ENCODE measurements around the gene C19orf81. TPM values are rescaled to one million over a fixed set of nuclear protein-coding genes. Genes with fewer than 3 reads are reported as not detected.

The C19orf81 gene
- total RNA-seq, 4 donors from 2014 or later = not detected

DNA sequence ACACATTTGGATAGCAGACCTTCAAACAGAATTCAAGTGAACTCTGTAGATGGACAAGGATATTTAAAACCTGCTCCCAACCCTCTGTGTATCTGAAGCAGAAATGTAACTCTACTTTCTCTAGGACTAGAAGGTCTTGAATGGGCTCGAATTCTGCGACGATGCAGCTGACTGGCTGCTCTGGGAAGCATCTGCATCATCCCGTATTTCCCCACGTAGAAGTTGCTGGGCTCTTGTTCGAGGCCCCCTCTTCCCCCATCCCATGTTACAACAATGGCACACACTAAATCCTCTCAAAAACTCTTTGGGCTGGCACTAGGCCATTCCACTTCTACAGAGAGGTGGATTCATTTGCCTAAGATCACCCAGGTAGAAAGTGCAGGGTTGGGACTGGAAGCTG, 15.0 kb downstream of the C19orf81 start:
- peaks cover 0 to 24% (median 3%) of the 10 kb centered on the region in 4 donors for H3K4me1 ChIP-seq
- no peaks in the 10 kb centered on the region for H3K36me3 ChIP-seq
- H3K4me3 ChIP-seq = no peak overlapping the region
- H3K27ac ChIP-seq = no peak overlapping the region
- peaks cover 0 to 86% of the 10 kb centered on the region in 2 donors for H3K27me3 ChIP-seq
- TF ChIP-seq, protein P1, sequence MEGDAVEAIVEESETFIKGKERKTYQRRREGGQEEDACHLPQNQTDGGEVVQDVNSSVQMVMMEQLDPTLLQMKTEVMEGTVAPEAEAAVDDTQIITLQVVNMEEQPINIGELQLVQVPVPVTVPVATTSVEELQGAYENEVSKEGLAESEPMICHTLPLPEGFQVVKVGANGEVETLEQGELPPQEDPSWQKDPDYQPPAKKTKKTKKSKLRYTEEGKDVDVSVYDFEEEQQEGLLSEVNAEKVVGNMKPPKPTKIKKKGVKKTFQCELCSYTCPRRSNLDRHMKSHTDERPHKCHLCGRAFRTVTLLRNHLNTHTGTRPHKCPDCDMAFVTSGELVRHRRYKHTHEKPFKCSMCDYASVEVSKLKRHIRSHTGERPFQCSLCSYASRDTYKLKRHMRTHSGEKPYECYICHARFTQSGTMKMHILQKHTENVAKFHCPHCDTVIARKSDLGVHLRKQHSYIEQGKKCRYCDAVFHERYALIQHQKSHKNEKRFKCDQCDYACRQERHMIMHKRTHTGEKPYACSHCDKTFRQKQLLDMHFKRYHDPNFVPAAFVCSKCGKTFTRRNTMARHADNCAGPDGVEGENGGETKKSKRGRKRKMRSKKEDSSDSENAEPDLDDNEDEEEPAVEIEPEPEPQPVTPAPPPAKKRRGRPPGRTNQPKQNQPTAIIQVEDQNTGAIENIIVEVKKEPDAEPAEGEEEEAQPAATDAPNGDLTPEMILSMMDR (IDR thresholded peaks at IDR 0.05) = no peak
- TF ChIP-seq POLR2A (IDR thresholded peaks at IDR 0.05) (no peak), EP300 (IDR thresholded peaks at IDR 0.05) (no peak)
- peaks cover 0 to 9% (median 0%) of the 10 kb centered on the region in 4 donors for H3K9me3 ChIP-seq
- 77 to 86% methylated on average over 6 of the region's 6 CpGs for WGBS, 2 donors
- no peak for DNase-seq (ENCODE audit: low spot score in 2 of 2)

DNA sequence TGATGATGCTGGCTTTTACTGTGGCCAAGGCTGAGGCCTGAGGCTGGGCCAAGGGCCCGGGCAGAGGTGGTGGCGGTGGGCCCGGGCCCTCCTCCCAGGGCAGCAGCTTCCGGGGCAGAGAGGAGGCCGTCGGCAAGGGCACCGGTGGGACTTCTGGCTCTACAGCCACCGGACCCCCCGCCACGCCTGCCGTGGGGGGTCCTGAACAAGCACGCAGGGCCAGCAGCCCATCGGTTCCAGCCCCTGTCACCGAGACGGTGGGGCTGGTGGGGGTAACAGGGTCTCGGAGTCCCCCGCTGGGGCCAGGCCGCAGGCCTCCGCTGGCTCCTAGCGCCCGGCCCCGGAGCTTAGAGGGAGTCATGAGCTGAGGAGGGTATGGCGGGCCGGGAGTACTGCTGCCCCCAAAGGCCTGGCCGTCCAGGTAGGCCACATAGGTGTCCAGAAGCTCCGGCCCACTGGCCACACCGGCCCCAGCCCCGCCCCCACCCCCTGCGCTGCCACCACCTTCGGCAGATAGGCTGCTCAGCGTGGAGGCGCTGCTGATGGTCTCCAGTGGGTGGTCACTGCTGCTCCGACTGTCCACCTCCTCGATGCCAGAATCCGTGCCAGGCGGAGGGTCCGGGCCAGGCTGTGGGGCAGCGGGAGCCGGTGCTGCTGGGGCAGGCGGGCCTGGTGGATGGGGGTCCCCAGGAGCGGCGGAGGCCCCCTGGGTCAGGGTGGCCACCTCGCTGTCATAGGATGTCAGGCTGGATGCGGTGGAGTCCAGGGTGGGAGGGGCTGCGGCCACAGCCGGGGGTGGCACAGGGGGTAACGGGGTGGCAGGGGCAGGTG, 17.3 kb downstream of the C19orf81 start:
- DNase-seq (ENCODE audit: low spot score in 2 of 2) = no peak
- TF ChIP-seq EP300 (IDR thresholded peaks at IDR 0.05) = no peak
- H3K9me3 ChIP-seq = peaks cover 0 to 9% (median 0%) of the 10 kb centered on the region in 4 donors
- 0 to 10% methylated on average over 1 to 39 of the region's 47 CpGs for WGBS, 2 donors
- peaks cover 0 to 21% (median 3%) of the 10 kb centered on the region in 4 donors for H3K4me1 ChIP-seq
- H3K4me3 ChIP-seq = no peak overlapping the region
- H3K27me3 ChIP-seq = peaks cover 0 to 81% of the 10 kb centered on the region in 2 donors
- H3K36me3 ChIP-seq = no peaks in the 10 kb centered on the region
- H3K27ac ChIP-seq = no peak overlapping the region

DNA sequence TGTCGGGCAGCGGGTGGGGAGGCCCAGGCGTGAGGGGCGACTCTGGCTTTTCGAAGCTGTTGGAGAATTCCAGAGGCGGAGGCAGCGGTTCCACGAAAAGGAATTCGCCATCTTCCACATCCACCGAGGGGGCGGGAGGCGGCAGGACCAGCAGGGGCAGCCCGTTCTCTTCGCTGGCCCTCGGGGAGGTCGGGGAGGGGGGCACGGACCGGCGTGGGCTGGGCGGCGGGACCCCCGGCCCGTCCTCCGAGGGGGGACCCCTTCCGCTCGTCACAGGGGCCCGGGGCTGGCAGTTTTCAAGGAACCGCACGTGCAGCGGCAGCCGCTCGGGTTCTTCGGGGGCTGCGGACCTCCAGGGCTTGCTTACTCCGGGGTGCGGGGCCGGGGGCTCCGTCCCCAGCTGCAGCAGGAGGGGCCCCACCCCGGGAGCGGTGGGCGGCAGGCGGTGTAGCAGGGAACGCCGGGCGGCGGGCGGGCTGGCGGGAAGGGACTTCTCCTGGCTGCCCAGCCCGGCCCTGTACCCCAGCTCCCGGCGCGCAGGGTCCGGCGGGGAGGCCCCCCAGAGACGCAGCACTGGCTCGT, 18.0 kb downstream of the C19orf81 start:
- H3K4me1 ChIP-seq = peaks cover 0 to 21% (median 3%) of the 10 kb centered on the region in 4 donors
- H3K27ac ChIP-seq = no peak overlapping the region
- no peaks in the 10 kb centered on the region for H3K36me3 ChIP-seq
- DNase-seq (ENCODE audit: low spot score in 2 of 2) = no peak
- H3K9me3 ChIP-seq = peaks cover 0 to 9% (median 0%) of the 10 kb centered on the region in 4 donors
- H3K27me3 ChIP-seq = peaks cover 0 to 79% of the 10 kb centered on the region in 2 donors
- 4 to 9% methylated on average over 19 of the region's 56 CpGs for WGBS, 2 donors
- no peak overlapping the region for H3K4me3 ChIP-seq
- TF ChIP-seq, protein P1 (IDR thresholded peaks at IDR 0.05) = no peak
- TF ChIP-seq POLR2A (IDR thresholded peaks at IDR 0.05) (no peak), EP300 (IDR thresholded peaks at IDR 0.05) (no peak)

DNA sequence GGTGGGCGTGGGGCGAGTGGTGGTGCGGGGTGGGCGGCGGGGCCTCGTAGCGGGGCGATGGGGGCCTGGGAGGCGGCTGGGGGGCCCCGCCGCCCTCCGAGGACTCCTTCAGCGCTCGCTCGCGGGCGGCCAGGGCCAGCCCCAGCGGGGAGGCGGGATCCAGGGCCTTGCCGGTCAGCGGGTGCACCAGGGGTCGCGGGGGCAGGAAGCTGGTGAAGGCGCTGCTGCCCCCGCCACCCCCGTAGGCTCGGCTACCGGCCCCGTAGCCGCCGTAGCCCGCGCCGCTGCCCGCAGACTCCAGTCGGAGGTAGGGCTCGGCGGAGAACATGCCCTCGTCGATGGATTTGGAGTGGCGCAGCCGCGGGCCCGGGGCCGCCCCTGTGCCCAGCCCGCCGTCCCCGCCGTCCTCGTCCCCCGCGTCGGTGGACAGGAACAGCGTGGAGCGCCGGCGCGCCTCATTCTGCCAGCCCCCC, 18.6 kb downstream of the C19orf81 start:
- no peak for TF ChIP-seq POLR2A (IDR thresholded peaks at IDR 0.05)
- TF ChIP-seq, protein P1 (IDR thresholded peaks at IDR 0.05) = no peak
- TF ChIP-seq EP300 (IDR thresholded peaks at IDR 0.05) = no peak
- H3K4me1 ChIP-seq = peaks cover 0 to 21% (median 3%) of the 10 kb centered on the region in 4 donors
- H3K36me3 ChIP-seq = no peaks in the 10 kb centered on the region
- no peak overlapping the region for H3K27ac ChIP-seq
- H3K27me3 ChIP-seq = peaks cover 0 to 77% of the 10 kb centered on the region in 2 donors
- no peak for DNase-seq (ENCODE audit: low spot score in 2 of 2)
- no peak overlapping the region for H3K4me3 ChIP-seq
- WGBS, 2 donors = 3 to 10% methylated on average over 4 to 20 of the region's 58 CpGs
- H3K9me3 ChIP-seq = peaks cover 0 to 9% (median 0%) of the 10 kb centered on the region in 4 donors

DNA sequence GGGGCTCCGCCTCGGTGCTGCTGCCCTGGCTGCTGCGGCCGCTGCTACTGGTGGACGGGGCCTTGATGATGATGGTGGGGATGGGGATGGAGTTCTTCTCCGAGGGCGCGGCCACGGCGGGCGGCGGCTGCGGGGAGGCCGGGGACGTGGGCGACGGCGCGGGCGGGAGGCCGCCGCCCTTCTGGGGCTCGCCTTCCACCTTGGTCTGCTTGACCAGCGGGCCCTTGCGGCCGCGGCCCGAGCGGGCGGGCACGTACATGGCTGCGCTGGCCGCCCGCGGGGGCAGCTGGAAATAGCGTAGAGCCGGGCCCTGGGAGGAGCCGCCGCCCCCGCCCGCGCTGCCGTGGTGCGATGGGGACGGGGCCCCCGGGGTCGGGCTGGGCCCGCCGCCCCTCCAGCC, 19.2 kb downstream of the C19orf81 start:
- Histone ChIP-seq H3K27me3 (peaks cover 0 to 74% of the 10 kb centered on the region in 2 donors), H3K4me3 (no peak overlapping the region), H3K9me3 (peaks cover 0 to 9% (median 0%) of the 10 kb centered on the region in 4 donors), H3K36me3 (no peaks in the 10 kb centered on the region), H3K27ac (no peak overlapping the region), H3K4me1 (peaks cover 0 to 21% (median 3%) of the 10 kb centered on the region in 4 donors)
- no peak for DNase-seq (ENCODE audit: low spot score in 2 of 2)
- 3% methylated on average over 33 of the region's 49 CpGs; no CpG with 5 or more reads in 1 of the 2 donors for WGBS, 2 donors
- TF ChIP-seq, protein P1 (IDR thresholded peaks at IDR 0.05) = no peak
- TF ChIP-seq POLR2A (IDR thresholded peaks at IDR 0.05) (no peak), EP300 (IDR thresholded peaks at IDR 0.05) (no peak)
